HepG2 (cell line): ENCODE data around the gene BABAM1. TPM values are rescaled to one million over a fixed set of nuclear protein-coding genes. Genes with fewer than 3 reads are reported as not detected.

Source experiments
- ATF7-NPFF ChIP-seq: sonication (generic); formaldehyde crosslinking; IDR thresholded peaks from 2 replicates; pipeline ENCODE4 v1.8.1; 2023; ENCODE audit warnings: mild to moderate bottlenecking, low read depth, missing genetic modification reagents, moderate library complexity
- ESRRA ChIP-seq: sonication (generic); formaldehyde crosslinking; IDR thresholded peaks from 2 replicates; pipeline ENCODE4 v1.5.1; 2020; ENCODE audit warnings: mild to moderate bottlenecking, low read depth, missing genetic modification reagents
- GATA4 ChIP-seq: sonication (generic); IDR thresholded peaks from 2 replicates; pipeline ENCODE4 v1.6.1; 2016; ENCODE audit warnings: antibody characterized with exemption, low read depth, borderline replicate concordance
- HNF4G ChIP-seq, 2 experiments: sonication (generic) in 1 of 2; formaldehyde crosslinking in 1 of 2; IDR thresholded peaks; 2 replicates each; pipeline versions ENCODE4 v1.4.0 to v1.6.1; 2011 to 2020; ENCODE audit warnings: borderline replicate concordance in 2 of 2, low read depth in 2 of 2, mild to moderate bottlenecking in 2 of 2, low read length in 1 of 2, missing genetic modification reagents in 1 of 2, moderate library complexity in 1 of 2
- KLF12 ChIP-seq: sonication (generic); formaldehyde crosslinking; IDR thresholded peaks from 2 replicates; pipeline ENCODE4 v1.4.0; 2020; ENCODE audit warnings: missing genetic modification reagents, borderline replicate concordance
- POLR2A ChIP-seq, 2 experiments: IDR thresholded peaks; 2 replicates each; pipeline ENCODE4 v1.6.1; 2011; ENCODE audit warnings: low read depth in 2 of 2, low read length in 2 of 2, mild to moderate bottlenecking in 1 of 2, moderate library complexity in 1 of 2; ENCODE audit not compliant: insufficient read depth in 1 of 2
- XBP1 ChIP-seq: sonication (generic); formaldehyde crosslinking; IDR thresholded peaks from 2 replicates; pipeline ENCODE4 v1.5.0; 2020; ENCODE audit warnings: missing genetic modification reagents
- YEATS2 ChIP-seq: sonication (generic); formaldehyde crosslinking; IDR thresholded peaks from 2 replicates; pipeline ENCODE4 v1.4.0; 2020; ENCODE audit warnings: missing genetic modification reagents, borderline replicate concordance
- ZBTB20 ChIP-seq: sonication (generic); formaldehyde crosslinking; IDR thresholded peaks from 2 replicates; pipeline ENCODE4 v1.8.1; 2023; ENCODE audit warnings: missing genetic modification reagents, low read depth, mild to moderate bottlenecking, borderline replicate concordance
- ZNF17 ChIP-seq: sonication (generic); formaldehyde crosslinking; IDR thresholded peaks from 2 replicates; pipeline ENCODE4 v1.5.0; 2020; ENCODE audit warnings: mild to moderate bottlenecking, missing genetic modification reagents
- ZNF253 ChIP-seq: sonication (generic); formaldehyde crosslinking; IDR thresholded peaks from 2 replicates; pipeline ENCODE4 v1.8.0; 2022; ENCODE audit warnings: mild to moderate bottlenecking, missing genetic modification reagents, borderline replicate concordance
- ZNF3 ChIP-seq: IDR thresholded peaks from 2 replicates; pipeline ENCODE4 v1.7.0; 2017; ENCODE audit warnings: inconsistent platforms
- ZNF33B ChIP-seq: sonication (generic); formaldehyde crosslinking; IDR thresholded peaks from 2 replicates; pipeline ENCODE4 v1.5.1; 2020; ENCODE audit warnings: mild to moderate bottlenecking, missing genetic modification reagents
- ZNF557 ChIP-seq: sonication (generic); formaldehyde crosslinking; IDR thresholded peaks from 2 replicates; pipeline ENCODE4 v1.4.0; 2020; ENCODE audit warnings: missing genetic modification reagents
- ZNF768 ChIP-seq: sonication (generic); formaldehyde crosslinking; IDR thresholded peaks from 2 replicates; pipeline ENCODE4 v1.4.0; 2020; ENCODE audit warnings: missing genetic modification reagents
- polyA plus RNA-seq, 8 experiments: library from polyadenylated mRNA; depleted of rRNA in 3 of 8; stranded (reverse) in 7 of 8; unstranded in 1 of 8; fragments of >200 nt; fragmentation: Illumina TruSeq in 4 of 8; extraction: Trizol in 4 of 8; gene quantifications; 2 replicates each; pipeline versions ENCODE4 v1.2.1 to v1.2.3, GENCODE V29; 2011 to 2016; ENCODE audit warnings: low read depth in 4 of 8, missing spikeins in 1 of 8, mixed read lengths in 1 of 8; ENCODE audit not compliant: insufficient read depth in 1 of 8
- total RNA-seq, 5 experiments: library from RNA; depleted of rRNA; stranded (reverse); fragments of >200 nt; fragmentation: Illumina TruSeq; extraction: Trizol; gene quantifications; 2 replicates each; pipeline ENCODE4 v1.2.3, GENCODE V29; 2016; ENCODE audit warnings: low read depth in 1 of 5
- TF ChIP-seq, protein P1 (sequence below): sonication (generic); formaldehyde crosslinking; IDR thresholded peaks from 2 replicates; pipeline ENCODE4 v1.8.1; 2023; ENCODE audit warnings: mild to moderate bottlenecking, moderate library complexity, missing genetic modification reagents
- TF ChIP-seq, protein P2 (sequence below): sonication (generic); formaldehyde crosslinking; IDR thresholded peaks from 2 replicates; pipeline ENCODE4 v1.5.0; 2020; ENCODE audit warnings: mild to moderate bottlenecking, missing genetic modification reagents, borderline replicate concordance
- TF ChIP-seq, protein P3 (sequence below): sonication (generic); formaldehyde crosslinking; IDR thresholded peaks from 2 replicates; pipeline ENCODE4 v1.5.1; 2020; ENCODE audit warnings: mild to moderate bottlenecking, missing genetic modification reagents, moderate library complexity
- TF ChIP-seq, protein P4 (sequence below): sonication (generic); formaldehyde crosslinking; IDR thresholded peaks from 2 replicates; pipeline ENCODE4 v1.8.1; 2022; ENCODE audit warnings: mild to moderate bottlenecking, missing genetic modification reagents
- TF ChIP-seq, protein P5 (sequence below): IDR thresholded peaks from 2 replicates; pipeline ENCODE4 v1.6.1; 2016

Gene BABAM1
- total and polyA plus RNA-seq, 2 of the 13 experiments (the other 11 are each of a cell fraction or from before 2014, with no cell fraction given) = 70.0 to 82.0 TPM

DNA sequence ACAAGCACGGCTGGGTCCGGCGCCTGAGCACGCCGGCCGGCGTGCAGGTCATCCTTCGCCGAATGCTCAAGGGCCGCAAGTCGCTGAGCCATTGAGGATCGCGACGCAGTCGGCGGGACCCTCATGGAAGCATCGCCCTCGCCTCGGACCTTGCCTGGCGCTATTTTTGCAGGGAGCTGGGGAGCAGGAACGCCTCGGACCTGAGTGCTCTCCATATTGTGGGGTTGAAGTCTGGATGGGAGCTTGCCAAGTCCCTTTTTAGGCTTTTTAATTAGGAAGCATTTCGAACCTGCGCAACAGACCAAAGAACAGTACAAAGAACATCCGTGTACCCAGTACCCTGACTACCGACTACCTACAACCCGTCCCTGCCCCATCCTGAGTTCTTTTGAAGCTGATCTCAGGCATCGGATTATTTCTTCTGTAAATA is 39.1 kb downstream of the BABAM1 start (continued):
- TF ChIP-seq, protein P1, sequence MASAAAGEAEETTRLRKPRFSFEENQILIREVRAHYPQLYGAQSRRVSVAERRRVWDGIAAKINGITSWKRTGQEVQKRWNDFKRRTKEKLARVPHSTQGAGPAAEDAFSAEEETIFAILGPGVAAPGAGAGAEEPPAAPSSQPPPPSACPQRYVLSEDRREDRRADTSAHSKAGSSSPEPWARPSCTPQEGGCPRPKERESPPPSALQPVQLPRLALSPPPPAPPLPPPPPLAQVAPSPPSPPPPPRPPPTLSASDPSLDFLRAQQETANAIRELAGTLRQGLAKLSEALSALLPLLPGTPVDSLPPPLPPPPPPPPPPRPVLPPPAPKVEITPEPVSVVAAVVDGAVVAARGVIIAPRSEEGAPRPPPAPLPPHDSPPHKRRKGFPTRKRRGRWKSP (CRISPR knock-in tag) = no peak; the same call in 1 of the 2 replicates
- TF ChIP-seq, protein P2, sequence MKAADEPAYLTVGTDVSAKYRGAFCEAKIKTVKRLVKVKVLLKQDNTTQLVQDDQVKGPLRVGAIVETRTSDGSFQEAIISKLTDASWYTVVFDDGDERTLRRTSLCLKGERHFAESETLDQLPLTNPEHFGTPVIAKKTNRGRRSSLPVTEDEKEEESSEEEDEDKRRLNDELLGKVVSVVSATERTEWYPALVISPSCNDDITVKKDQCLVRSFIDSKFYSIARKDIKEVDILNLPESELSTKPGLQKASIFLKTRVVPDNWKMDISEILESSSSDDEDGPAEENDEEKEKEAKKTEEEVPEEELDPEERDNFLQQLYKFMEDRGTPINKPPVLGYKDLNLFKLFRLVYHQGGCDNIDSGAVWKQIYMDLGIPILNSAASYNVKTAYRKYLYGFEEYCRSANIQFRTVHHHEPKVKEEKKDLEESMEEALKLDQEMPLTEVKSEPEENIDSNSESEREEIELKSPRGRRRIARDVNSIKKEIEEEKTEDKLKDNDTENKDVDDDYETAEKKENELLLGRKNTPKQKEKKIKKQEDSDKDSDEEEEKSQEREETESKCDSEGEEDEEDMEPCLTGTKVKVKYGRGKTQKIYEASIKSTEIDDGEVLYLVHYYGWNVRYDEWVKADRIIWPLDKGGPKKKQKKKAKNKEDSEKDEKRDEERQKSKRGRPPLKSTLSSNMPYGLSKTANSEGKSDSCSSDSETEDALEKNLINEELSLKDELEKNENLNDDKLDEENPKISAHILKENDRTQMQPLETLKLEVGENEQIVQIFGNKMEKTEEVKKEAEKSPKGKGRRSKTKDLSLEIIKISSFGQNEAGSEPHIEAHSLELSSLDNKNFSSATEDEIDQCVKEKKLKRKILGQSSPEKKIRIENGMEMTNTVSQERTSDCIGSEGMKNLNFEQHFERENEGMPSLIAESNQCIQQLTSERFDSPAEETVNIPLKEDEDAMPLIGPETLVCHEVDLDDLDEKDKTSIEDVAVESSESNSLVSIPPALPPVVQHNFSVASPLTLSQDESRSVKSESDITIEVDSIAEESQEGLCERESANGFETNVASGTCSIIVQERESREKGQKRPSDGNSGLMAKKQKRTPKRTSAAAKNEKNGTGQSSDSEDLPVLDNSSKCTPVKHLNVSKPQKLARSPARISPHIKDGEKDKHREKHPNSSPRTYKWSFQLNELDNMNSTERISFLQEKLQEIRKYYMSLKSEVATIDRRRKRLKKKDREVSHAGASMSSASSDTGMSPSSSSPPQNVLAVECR (CRISPR knock-in tag) = no peak; the same call in 1 of the 2 replicates
- TF ChIP-seq ZNF768 (CRISPR knock-in tag) (peak; percentile 24), XBP1 (CRISPR knock-in tag) (peak; percentile 3; the same call in 1 of the 2 replicates), ATF7-NPFF (CRISPR knock-in tag) (peak; percentile 8; the same call in 1 of the 2 replicates), ZBTB20 (0 out of 2 replicates have a peak, but pooled peaks have one; percentile 5), ZNF33B (CRISPR knock-in tag) (0 out of 2 replicates have a peak, but pooled peaks have one; percentile 39), POLR2A (IDR thresholded peaks at IDR 0.05; ENCODE audit: insufficient read depth in 1 of 2, low read depth in 2 of 2, low read length in 2 of 2) (peak in 1 of 2 experiments; percentile 8; a peak in 1 of 4 replicates), ZNF253 (no peak), ESRRA (0 out of 2 replicates have a peak, but pooled peaks have one; percentile 8), ZNF3 (CRISPR knock-in tag) (no peak), ZNF557 (CRISPR knock-in tag) (0 out of 2 replicates have a peak, but pooled peaks have one; percentile 3), KLF12 (no peak), GATA4 (no peak), HNF4G (IDR thresholded peaks at IDR 0.05; ENCODE audit: borderline replicate concordance, low read depth, low read length) (peak; percentile 4; the same call in 1 of the 2 replicates), HNF4G (CRISPR knock-in tag; IDR thresholded peaks at IDR 0.05; ENCODE audit: borderline replicate concordance, low read depth) (no peak), YEATS2 (CRISPR knock-in tag) (0 out of 2 replicates have a peak, but pooled peaks have one; percentile 24), ZNF17 (CRISPR knock-in tag) (no peak)
- TF ChIP-seq, protein P3, sequence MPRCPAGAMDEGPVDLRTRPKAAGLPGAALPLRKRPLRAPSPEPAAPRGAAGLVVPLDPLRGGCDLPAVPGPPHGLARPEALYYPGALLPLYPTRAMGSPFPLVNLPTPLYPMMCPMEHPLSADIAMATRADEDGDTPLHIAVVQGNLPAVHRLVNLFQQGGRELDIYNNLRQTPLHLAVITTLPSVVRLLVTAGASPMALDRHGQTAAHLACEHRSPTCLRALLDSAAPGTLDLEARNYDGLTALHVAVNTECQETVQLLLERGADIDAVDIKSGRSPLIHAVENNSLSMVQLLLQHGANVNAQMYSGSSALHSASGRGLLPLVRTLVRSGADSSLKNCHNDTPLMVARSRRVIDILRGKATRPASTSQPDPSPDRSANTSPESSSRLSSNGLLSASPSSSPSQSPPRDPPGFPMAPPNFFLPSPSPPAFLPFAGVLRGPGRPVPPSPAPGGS = 0 out of 2 replicates have a peak, but pooled peaks have one; percentile 0
- TF ChIP-seq, protein P4, sequence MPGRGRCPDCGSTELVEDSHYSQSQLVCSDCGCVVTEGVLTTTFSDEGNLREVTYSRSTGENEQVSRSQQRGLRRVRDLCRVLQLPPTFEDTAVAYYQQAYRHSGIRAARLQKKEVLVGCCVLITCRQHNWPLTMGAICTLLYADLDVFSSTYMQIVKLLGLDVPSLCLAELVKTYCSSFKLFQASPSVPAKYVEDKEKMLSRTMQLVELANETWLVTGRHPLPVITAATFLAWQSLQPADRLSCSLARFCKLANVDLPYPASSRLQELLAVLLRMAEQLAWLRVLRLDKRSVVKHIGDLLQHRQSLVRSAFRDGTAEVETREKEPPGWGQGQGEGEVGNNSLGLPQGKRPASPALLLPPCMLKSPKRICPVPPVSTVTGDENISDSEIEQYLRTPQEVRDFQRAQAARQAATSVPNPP = 0 out of 2 replicates have a peak, but pooled peaks have one; percentile 4
- TF ChIP-seq, protein P5, sequence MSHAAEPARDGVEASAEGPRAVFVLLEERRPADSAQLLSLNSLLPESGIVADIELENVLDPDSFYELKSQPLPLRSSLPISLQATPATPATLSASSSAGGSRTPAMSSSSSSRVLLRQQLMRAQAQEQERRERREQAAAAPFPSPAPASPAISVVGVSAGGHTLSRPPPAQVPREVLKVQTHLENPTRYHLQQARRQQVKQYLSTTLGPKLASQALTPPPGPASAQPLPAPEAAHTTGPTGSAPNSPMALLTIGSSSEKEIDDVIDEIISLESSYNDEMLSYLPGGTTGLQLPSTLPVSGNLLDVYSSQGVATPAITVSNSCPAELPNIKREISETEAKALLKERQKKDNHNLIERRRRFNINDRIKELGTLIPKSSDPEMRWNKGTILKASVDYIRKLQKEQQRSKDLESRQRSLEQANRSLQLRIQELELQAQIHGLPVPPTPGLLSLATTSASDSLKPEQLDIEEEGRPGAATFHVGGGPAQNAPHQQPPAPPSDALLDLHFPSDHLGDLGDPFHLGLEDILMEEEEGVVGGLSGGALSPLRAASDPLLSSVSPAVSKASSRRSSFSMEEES = 0 out of 2 replicates have a peak, but pooled peaks have one; percentile 7
